A673 (cell line): ENCODE data around the gene AMOTL1. TPM values are rescaled to one million over a fixed set of nuclear protein-coding genes. Genes with fewer than 3 reads are reported as not detected.

ENCODE experiments used
- BruUV-seq: library from RNA; stranded (reverse); fragments of 400-500 nt; replicated peaks from 2 replicates; lab custom pipeline; 2021; lab: Mats Ljungman, UMichigan
- CTCF ChIA-PET: fragments of 300-600 bp; sonication (Branson Sonifier 250); formaldehyde crosslinking; loops from one replicate; lab custom pipeline; 2022; ENCODE audit warnings: antibody characterized with exemption; lab: Charles Lee
- POLR2A ChIA-PET: fragments of 300-600 bp; sonication (Branson Sonifier 250); formaldehyde crosslinking; loops from one replicate; lab custom pipeline; 2022; ENCODE audit warnings: antibody characterized with exemption; ENCODE audit not compliant: low non-redundant PET; lab: Charles Lee
- DNase-seq: peaks from one replicate; pipeline ENCODE4 v3.0.0-alpha.2; 2015; ENCODE audit warnings: low spot score
- H3K27ac ChIP-seq: fragments of 200-600 bp; sonication (generic); 2 replicates; pipeline ENCODE4 v1.5.1; 2016; ENCODE audit warnings: mixed run types, low read depth, mild to moderate bottlenecking, mixed read lengths, antibody characterized with exemption, low read length; ENCODE audit not compliant: poor library complexity, severe bottlenecking
- H3K27me3 ChIP-seq: fragments of 200-600 bp; sonication (generic); replicated peaks from 2 replicates; pipeline ENCODE4 v1.6.1; 2017; ENCODE audit warnings: mixed run types, low read depth, mild to moderate bottlenecking, mixed read lengths, antibody characterized with exemption, low read length; ENCODE audit not compliant: insufficient read depth, poor library complexity
- H3K36me3 ChIP-seq: fragments of 200-600 bp; sonication (generic); 2 replicates; pipeline ENCODE4 v1.6.1; 2016; ENCODE audit warnings: mixed run types, mild to moderate bottlenecking, mixed read lengths, antibody characterized with exemption, low read length; ENCODE audit not compliant: insufficient read depth, poor library complexity, severe bottlenecking
- H3K4me1 ChIP-seq: fragments of 200-600 bp; sonication (generic); 2 replicates; pipeline ENCODE4 v1.6.1; 2017; ENCODE audit warnings: mixed run types, mild to moderate bottlenecking, mixed read lengths, antibody characterized with exemption, low read length; ENCODE audit not compliant: insufficient read depth, poor library complexity, severe bottlenecking
- H3K4me3 ChIP-seq: fragments of 200-600 bp; sonication (generic); 2 replicates; pipeline ENCODE4 v1.5.1; 2016; ENCODE audit warnings: low read depth, mixed run types, mild to moderate bottlenecking, mixed read lengths, low read length; ENCODE audit not compliant: poor library complexity, severe bottlenecking
- H3K9me3 ChIP-seq: fragments of 200-600 bp; sonication (generic); 2 replicates; pipeline ENCODE4 v1.6.1; 2016; ENCODE audit warnings: mixed run types, low read depth, mild to moderate bottlenecking, mixed read lengths, antibody characterized with exemption, low read length; ENCODE audit not compliant: poor library complexity, severe bottlenecking
- EZH2 ChIP-seq: fragments of 200-600 bp; sonication (generic); IDR thresholded peaks from 2 replicates; pipeline ENCODE4 v1.6.1; 2017; ENCODE audit warnings: borderline replicate concordance, low read depth, mild to moderate bottlenecking, mixed read lengths, antibody characterized with exemption, low read length; ENCODE audit not compliant: poor library complexity, severe bottlenecking
- intact Hi-C: fragments of 100-400 bp; cut with micrococcal nuclease; formaldehyde crosslinking; loops from one replicate; pipeline ENCODE4 v1.10.0; 2022; ENCODE audit not compliant: unreplicated experiment
- total RNA-seq: library from RNA; stranded (reverse); gene quantifications from 2 replicates; pipeline ENCODE4 v1.2.3, GENCODE V29; 2021
- TF ChIP-seq, protein P1 (sequence below): fragments of 300-800, 200-600 bp; sonication (generic); conservative IDR thresholded peaks from 2 replicates; pipeline ENCODE4 v1.5.1; 2017; ENCODE audit warnings: low read depth, mild to moderate bottlenecking, antibody characterized with exemption, low read length, moderate library complexity, mixed read lengths

The AMOTL1 gene
- total RNA-seq, 1 experiment from 2014 or later: 68.5 TPM

DNA sequence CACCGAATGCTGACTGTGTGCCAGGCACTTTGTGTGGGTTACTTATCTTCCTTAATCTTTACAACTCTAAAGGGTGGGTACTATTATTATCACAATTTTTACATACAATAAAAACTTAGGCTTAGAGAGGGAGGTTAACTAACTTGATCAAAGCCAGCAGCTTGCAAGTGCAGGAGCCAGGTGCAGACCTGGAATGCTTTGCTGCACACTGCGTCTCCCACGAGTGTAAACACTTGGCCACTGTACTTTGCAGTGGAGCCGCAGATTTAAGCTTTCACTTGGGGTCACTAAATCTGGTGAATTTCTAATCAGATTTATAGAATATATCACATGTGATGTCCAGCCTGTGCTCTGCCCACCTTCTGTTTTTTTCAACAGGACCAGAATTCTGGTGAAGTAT lies 36.7 kb downstream of the AMOTL1 start:
- ChIA-PET CTCF (no interaction called here), POLR2A (no interaction called here)
- TF ChIP-seq EZH2: no peak
- TF ChIP-seq, protein P1, sequence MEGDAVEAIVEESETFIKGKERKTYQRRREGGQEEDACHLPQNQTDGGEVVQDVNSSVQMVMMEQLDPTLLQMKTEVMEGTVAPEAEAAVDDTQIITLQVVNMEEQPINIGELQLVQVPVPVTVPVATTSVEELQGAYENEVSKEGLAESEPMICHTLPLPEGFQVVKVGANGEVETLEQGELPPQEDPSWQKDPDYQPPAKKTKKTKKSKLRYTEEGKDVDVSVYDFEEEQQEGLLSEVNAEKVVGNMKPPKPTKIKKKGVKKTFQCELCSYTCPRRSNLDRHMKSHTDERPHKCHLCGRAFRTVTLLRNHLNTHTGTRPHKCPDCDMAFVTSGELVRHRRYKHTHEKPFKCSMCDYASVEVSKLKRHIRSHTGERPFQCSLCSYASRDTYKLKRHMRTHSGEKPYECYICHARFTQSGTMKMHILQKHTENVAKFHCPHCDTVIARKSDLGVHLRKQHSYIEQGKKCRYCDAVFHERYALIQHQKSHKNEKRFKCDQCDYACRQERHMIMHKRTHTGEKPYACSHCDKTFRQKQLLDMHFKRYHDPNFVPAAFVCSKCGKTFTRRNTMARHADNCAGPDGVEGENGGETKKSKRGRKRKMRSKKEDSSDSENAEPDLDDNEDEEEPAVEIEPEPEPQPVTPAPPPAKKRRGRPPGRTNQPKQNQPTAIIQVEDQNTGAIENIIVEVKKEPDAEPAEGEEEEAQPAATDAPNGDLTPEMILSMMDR: no peak
- Histone ChIP-seq H3K4me1 (no peaks in the 10 kb centered on the region), H3K4me3 (no peak overlapping the region), H3K36me3 (peaks cover 13% of the 10 kb centered on the region), H3K27me3 (no peaks in the 10 kb centered on the region), H3K27ac (no peak overlapping the region), H3K9me3 (no peaks in the 10 kb centered on the region)
- BruUV-seq: no TSS peak
- intact Hi-C loops: no loop called here
- no peak for DNase-seq

DNA sequence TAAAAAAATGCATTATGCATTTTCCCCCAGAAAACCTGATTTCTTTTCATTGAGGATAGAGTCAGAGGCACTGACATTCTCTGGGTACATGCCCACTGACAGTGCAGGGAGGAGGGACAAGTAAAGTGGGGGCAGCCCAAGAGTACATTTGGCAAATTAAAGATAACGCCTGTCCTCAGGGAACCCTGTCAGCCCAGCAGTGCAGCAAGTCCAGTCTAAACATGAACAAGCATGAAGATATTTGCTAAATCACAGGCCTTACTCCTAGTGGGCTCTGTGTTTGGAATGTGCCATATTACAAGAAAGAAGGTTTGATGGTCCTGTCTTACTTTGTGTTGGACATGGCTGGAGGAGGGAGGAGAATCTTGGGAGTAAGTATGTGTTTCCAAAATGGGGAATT lies 37.9 kb downstream of the AMOTL1 start:
- Histone ChIP-seq H3K4me3 (no peak overlapping the region), H3K4me1 (no peaks in the 10 kb centered on the region), H3K27ac (no peak overlapping the region), H3K27me3 (no peaks in the 10 kb centered on the region), H3K36me3 (peaks cover 4% of the 10 kb centered on the region), H3K9me3 (no peaks in the 10 kb centered on the region)
- CTCF ChIA-PET: no interaction called here
- DNase-seq: no peak
- intact Hi-C loops: no loop called here
- POLR2A ChIA-PET: no interaction called here
- no TSS peak for BruUV-seq
- no peak for TF ChIP-seq EZH2
- TF ChIP-seq, protein P1: no peak

DNA sequence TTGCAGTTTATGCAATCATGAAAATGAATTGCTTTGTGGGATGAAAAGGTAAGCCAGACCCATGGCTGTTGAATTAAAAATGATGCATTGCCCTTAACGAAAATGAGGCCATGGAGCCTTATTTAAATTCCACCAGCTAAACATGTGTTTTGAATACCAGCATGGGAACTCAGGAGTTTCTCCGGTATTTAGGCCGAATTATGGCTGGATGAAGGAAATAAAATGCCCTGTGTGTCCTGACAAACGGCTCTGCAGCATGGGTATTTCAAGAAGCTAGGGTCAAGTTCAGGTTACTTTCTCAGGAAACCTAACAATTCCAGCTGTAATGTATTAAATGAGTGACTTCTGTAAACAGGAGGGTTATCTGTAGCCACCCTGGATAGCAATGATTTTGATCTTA lies 38.3 kb downstream of the AMOTL1 start:
- ChIA-PET CTCF (no interaction called here), POLR2A (no interaction called here)
- intact Hi-C loops: no loop called here
- Histone ChIP-seq H3K9me3 (no peaks in the 10 kb centered on the region), H3K27ac (no peak overlapping the region), H3K36me3 (no peaks in the 10 kb centered on the region), H3K4me3 (no peak overlapping the region), H3K27me3 (no peaks in the 10 kb centered on the region), H3K4me1 (no peaks in the 10 kb centered on the region)
- no peak for DNase-seq
- no TSS peak for BruUV-seq
- TF ChIP-seq, protein P1: no peak
- no peak for TF ChIP-seq EZH2
